ENCODE results near the gene SYCE3. TPM values are rescaled to one million over a fixed set of nuclear protein-coding genes. Genes with fewer than 3 reads are reported as not detected.

Gene SYCE3
- total and polyA plus RNA-seq, 2 experiments from 2014 or later, result not detected

- Histone ChIP-seq H3F3A (replicated peaks; ENCODE audit: low read depth) (no peaks in the 10 kb centered on the region), H3K4me2 (peak overlapping the region; percentile 75), H3K27me3 (ENCODE audit: insufficient read depth) (peaks cover 91% of the 10 kb centered on the region), H3K36me3 (ENCODE audit: insufficient read depth) (no peaks in the 10 kb centered on the region), H3K4me3 (peak overlapping the region; percentile 55), H3K4me1 (ENCODE audit: insufficient read depth) (no peaks in the 10 kb centered on the region; the same call in 1 of the 2 replicates), H3K27ac (ENCODE audit: low read depth) (no peak overlapping the region), H3K9me2 (ENCODE audit: insufficient read depth) (no peaks in the 10 kb centered on the region), H2AFZ (no peak overlapping the region), H4K20me1 (replicated peaks; ENCODE audit: insufficient read depth) (no peaks in the 10 kb centered on the region; the same call in 1 of the 2 replicates), H3K79me2 (replicated peaks; ENCODE audit: insufficient read depth) (no peaks in the 10 kb centered on the region)
- ATAC-seq (no peak; the same call in 2 of the 3 replicates), DNase-seq (ENCODE audit: low spot score) (no peak)
- peak; percentile 69 for TF ChIP-seq EZH2 (IDR thresholded peaks at IDR 0.05; ENCODE audit: low read depth, unreplicated experiment)
- no peak for TF ChIP-seq EZH2phosphoT487 (IDR thresholded peaks at IDR 0.05; ENCODE audit: unreplicated experiment)
- H3K27ac Mint-ChIP-seq, result no peak overlapping the region
- 0 out of 3 replicates have a peak, but pooled peaks cover 3% of the 10 kb centered on the region for H3K9me3 Mint-ChIP-seq
- peaks cover 64% of the 10 kb centered on the region for H3K27me3 Mint-ChIP-seq (ENCODE audit: insufficient read depth, low read depth, poor library complexity)
- peaks cover 16% of the 10 kb centered on the region for H3K4me1 Mint-ChIP-seq
- H3K4me3 Mint-ChIP-seq, result peak overlapping the region; percentile 63
- peaks cover 3% of the 10 kb centered on the region; the same call in 1 of the 3 replicates for H3K36me3 Mint-ChIP-seq (ENCODE audit: low read depth)
These were observed 38.4 kb upstream of the SYCE3 start for GRCh38 chr22:50600967-50601668.

- H3K4me1 ChIP-seq (ENCODE audit: insufficient read depth), result no peaks in the 10 kb centered on the region; the same call in 1 of the 2 replicates
- ATAC-seq (peak; percentile 5; the same call in 2 of the 3 replicates), DNase-seq (ENCODE audit: low spot score) (no peak)
- H3K9me2 ChIP-seq (ENCODE audit: insufficient read depth), result no peaks in the 10 kb centered on the region
- Mint-ChIP-seq H3K9me3 (0 out of 3 replicates have a peak, but pooled peaks cover 3% of the 10 kb centered on the region), H3K27ac (no peak within 1 kb of the TSS), H3K4me1 (peaks cover 16% of the 10 kb centered on the region), H3K36me3 (ENCODE audit: low read depth) (peaks cover 3% of the 10 kb centered on the region; the same call in 1 of the 3 replicates), H3K27me3 (ENCODE audit: insufficient read depth, low read depth, poor library complexity) (peaks cover 58% of the 10 kb centered on the region), H3K4me3 (peak within 1 kb of the TSS; percentile 69)
- H3K4me3 ChIP-seq, result peak within 1 kb of the TSS; percentile 55
- peak within 1 kb of the TSS; percentile 75 for H3K4me2 ChIP-seq
- no peak within 1 kb of the TSS for H2AFZ ChIP-seq
- H3K79me2 ChIP-seq (replicated peaks; ENCODE audit: insufficient read depth), result no peaks in the 10 kb centered on the region
- peaks cover 87% of the 10 kb centered on the region for H3K27me3 ChIP-seq (ENCODE audit: insufficient read depth)
- H3F3A ChIP-seq (replicated peaks; ENCODE audit: low read depth), result no peaks in the 10 kb centered on the region
- no peak within 1 kb of the TSS for H3K27ac ChIP-seq (ENCODE audit: low read depth)
- no peaks in the 10 kb centered on the region; the same call in 1 of the 2 replicates for H4K20me1 ChIP-seq (replicated peaks; ENCODE audit: insufficient read depth)
- no peaks in the 10 kb centered on the region for H3K36me3 ChIP-seq (ENCODE audit: insufficient read depth)
- TF ChIP-seq ETS1 (IDR thresholded peaks at IDR 0.05) (no peak), CREB1 (CRISPR knock-in tag; IDR thresholded peaks at IDR 0.05; ENCODE audit: low read depth) (no peak), ZNF114 (CRISPR knock-in tag; IDR thresholded peaks at IDR 0.05) (no peak), EZH2phosphoT487 (IDR thresholded peaks at IDR 0.05; ENCODE audit: unreplicated experiment) (no peak), POLR2AphosphoS5 (IDR thresholded peaks at IDR 0.05; ENCODE audit: low read depth) (no peak), EZH2 (IDR thresholded peaks at IDR 0.05; ENCODE audit: low read depth, unreplicated experiment) (no peak), ZNF331 (CRISPR knock-in tag; IDR thresholded peaks at IDR 0.05; ENCODE audit: low read depth) (no peak), ZNF462 (CRISPR knock-in tag; IDR thresholded peaks at IDR 0.05) (no peak), JUNB (IDR thresholded peaks at IDR 0.05; ENCODE audit: unreplicated experiment) (no peak), CTCF (conservative IDR thresholded peaks at IDR 0.05; ENCODE audit: low read depth in 2 of 2) (no peak), STAT1 (IDR thresholded peaks at IDR 0.05; ENCODE audit: unreplicated experiment) (no peak)
These were observed 37.8 kb upstream of the SYCE3 start, which contains the start of gene MAPK8IP2 for GRCh38 chr22:50600538-50600937. MAPK8IP2 (plus strand) TSS chr22:50600793; CDS start chr22:50600819, 26 bp downstream.

All from GM23338 (cell line).